Ureter (tissue), 1 donor: ENCODE results near the gene ARHGEF6. TPM values are rescaled to one million over a fixed set of nuclear protein-coding genes. Genes with fewer than 3 reads are reported as not detected.
"Not testable (repeated sequence)": the region's sequence is repeated elsewhere in the genome, so short reads cannot be mapped to it uniquely, and the experiment has no call there.

Experiments used
- DNase-seq: peaks from one replicate; pipeline ENCODE4 v3.0.0-alpha.2; 2020; ENCODE audit warnings: low spot score
- total RNA-seq: library from RNA; stranded (reverse); gene quantifications from one replicate; pipeline ENCODE4 v1.2.4, GENCODE V29; 2023
- donor health status: DM: yes; HTN: yes; CAD: no.

The ARHGEF6 gene
- total RNA-seq, 1 donor from 2014 or later = 13.3 TPM

DNA sequence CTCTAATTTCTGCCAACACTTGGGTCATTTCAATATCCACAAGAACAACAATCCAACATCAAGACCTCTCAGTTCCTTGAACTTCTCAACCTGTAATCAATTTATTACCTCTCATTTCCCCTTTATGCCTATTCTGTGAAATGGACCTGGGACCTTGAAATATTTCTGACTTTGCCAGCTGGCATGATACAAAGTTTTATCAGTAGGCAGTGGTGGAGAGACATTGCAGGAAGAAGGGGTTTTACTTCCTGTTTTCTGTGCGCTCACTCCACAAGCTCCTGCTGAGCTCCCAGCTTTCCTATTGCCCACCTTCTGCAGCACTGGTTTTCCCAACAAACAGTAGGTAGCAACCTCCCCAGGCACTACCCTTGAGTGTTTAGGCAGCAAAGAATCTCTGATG lies 3.5 kb upstream of the ARHGEF6 start:
- no peak for DNase-seq

DNA sequence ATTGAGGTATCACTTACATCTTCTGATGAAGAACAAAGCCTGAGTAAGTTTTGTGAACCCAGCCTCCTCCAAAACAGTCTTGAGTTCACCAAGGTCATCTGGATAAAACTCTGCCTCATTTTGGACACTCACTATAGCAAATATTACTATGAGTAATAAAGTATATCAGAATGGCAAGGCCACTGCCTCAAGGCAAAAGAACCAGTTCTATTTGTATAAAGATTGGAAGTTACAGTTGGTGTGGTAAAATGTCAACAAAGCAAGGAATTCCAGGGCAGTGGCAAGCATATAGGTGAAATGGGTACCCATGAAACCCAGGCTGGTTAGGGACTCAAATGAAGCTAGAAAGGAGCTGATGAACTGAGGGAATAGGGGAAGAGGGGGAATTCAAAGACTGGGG lies 2.4 kb upstream of the ARHGEF6 start:
- DNase-seq = no peak

DNA sequence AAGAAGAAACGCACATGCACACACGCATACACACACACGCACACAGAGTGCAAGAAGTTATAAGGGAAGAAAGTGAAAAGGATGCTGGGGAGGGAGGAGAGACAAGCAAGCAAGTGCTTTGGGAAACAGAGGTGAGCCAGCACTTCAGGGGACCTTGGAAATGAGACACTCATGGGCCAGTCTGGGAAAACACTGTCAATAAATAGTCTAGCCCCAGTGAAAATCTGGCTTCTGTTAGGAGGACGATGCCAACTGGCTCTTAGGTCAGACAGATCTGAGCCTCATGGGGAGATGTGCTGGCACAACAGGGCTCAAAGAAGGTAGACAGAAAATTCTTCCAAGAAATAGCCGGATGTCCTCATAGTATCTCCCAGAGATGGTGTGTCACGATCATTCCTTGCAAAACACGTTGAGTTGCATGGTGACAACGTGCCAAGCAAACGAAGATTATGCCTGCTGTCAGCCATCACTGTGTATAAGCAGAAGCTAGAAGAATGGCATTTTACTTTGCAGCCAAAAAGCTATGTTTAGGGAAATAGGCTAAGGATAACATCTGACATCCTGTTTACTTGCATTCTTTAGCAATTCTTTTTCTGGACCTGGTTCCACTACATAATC lies 557 bp upstream of the ARHGEF6 start:
- DNase-seq = no peak

DNA sequence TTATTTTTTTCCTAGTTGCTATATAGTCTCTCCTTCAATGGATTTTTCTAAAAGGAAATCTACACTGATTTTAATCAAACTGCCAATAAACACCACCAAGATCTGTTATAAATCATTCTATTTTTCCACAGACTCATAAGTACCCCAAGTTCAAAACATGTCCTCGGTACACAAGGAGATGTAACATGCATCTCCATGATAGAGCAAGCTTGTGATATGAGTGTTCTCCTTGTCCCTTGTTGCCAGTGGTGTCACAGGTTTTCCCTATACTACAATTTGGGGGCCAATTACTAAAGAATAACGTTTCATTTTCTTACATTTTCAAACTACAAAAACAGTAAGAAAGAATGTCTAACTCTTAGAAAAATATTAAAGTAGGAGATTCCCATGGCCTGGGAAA lies 491 bp downstream of the ARHGEF6 start:
- DNase-seq = no peak

DNA sequence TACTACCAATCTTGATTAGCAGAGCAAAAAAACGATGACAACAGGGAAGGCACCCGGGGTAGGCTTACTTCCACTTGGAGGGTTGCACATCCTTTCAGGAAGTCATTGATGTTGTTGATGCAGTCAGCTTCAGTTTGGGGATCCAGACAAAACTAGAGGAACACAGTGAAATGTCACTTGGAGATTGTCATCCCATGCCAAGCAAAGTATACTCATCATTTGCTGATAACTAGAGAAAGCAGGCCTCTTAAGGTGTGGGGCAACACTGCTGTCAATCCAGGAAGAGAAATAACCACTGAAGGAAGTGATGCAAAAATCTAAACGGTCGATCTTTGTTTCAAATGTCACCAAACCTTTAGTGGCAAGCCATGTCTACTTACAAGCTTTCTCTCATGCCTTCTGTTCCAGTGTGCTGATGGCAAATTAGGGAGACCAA lies 1.4 kb downstream of the ARHGEF6 start:
- no peak for DNase-seq

DNA sequence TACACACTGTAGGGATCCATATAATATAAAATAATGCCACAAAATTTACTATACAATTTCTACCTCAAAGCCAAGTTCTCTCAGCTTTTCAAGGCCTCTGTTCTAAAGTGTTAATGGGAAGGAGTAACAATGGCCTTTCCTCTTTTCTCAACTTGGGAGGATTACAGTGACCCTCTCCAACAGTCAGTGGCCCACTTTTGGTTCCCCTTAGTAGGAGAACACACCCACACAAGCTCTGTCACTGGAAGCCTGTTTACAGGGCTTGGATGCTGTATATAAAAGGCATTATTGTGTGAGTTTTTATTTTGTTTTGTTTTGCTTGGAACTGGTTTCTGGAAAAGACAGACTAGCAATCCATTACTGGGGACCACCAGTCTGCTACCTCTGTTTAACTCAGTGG lies 1.8 kb downstream of the ARHGEF6 start:
- no peak for DNase-seq

DNA sequence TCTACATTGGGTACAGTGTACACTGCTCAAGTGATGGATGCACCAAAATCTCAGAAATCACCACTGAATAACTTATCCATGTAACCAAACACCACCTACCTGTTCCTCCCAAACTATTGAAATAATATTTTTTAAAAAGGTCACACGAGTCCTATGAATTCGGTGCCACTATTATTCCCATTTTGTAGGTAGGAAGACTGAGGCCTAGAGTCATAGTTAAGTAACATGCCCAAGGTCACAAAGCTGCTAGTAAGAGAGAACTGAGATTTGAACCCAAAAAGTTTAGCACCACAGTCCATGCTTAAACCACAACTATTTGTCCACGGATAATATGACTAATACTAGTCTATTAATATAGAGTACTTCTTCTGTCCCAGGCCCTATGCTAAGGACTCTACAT lies 2.7 kb downstream of the ARHGEF6 start:
- DNase-seq = no peak

DNA sequence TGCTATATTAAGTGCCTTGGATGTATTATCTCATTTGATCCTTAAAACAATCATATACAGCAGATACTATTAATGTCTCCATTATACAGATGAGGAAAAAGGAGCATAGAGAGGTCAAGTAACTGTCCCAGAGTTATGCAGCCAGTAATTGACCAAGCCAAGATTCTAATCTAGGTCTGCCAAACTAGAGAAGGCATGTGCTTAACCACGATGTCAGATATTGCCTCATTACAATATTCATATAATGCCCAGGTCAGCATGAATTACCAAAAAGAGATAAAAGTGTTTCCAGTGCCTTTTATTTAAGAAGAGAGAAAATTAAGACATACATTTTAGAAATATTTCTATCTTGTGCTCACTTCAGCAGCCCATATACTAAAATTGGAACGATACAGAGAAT lies 7.1 kb downstream of the ARHGEF6 start:
- no peak for DNase-seq

DNA sequence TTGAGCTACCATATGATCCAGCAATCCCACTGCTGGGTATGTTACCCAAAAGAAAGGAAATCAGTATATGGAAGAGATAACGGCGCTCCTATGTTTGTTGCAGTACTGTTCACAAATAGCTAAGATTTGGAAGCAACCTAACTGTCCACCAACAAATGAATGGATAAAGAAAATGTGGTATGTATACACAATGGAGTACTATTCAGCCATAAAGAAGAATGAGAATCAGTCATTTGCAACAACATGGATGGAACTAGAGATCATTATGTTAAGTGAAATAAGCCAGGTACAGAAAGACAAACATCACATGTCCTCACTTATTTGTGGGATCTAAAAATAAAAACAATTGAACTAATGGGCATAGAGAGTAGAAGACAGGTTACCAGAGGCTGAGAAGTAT lies 8.9 kb downstream of the ARHGEF6 start:
- not testable (repeated sequence) for DNase-seq

DNA sequence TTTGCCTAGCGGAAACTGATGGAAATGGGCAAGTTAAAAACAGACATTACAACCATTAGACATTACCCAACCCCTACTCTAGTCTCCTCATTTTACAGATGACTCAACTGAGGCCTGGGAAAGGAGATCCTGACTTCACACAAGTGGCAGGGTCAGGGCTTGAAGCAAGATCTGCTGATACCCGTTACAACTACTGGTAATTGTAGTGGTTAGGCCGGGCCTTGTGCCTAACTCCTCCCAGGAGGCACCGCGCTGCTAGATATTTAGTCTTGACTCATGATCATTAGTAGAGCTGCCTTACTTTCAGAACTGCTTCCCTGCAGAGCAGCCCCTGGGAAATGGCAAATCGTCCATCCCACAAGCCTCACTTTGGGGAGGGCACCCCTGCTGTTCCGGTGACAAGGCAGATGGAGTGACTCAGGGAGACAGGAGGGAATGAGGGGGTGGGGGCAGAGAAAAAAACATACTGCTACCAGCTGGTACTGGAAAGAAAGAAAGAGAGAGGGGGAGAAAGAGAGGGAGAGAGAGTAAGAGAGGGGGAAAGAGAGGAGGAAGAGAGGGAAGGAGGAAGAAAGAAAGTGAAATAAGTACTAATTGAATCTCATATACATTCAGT lies 12.2 kb downstream of the ARHGEF6 start:
- DNase-seq = peak; percentile 57

DNA sequence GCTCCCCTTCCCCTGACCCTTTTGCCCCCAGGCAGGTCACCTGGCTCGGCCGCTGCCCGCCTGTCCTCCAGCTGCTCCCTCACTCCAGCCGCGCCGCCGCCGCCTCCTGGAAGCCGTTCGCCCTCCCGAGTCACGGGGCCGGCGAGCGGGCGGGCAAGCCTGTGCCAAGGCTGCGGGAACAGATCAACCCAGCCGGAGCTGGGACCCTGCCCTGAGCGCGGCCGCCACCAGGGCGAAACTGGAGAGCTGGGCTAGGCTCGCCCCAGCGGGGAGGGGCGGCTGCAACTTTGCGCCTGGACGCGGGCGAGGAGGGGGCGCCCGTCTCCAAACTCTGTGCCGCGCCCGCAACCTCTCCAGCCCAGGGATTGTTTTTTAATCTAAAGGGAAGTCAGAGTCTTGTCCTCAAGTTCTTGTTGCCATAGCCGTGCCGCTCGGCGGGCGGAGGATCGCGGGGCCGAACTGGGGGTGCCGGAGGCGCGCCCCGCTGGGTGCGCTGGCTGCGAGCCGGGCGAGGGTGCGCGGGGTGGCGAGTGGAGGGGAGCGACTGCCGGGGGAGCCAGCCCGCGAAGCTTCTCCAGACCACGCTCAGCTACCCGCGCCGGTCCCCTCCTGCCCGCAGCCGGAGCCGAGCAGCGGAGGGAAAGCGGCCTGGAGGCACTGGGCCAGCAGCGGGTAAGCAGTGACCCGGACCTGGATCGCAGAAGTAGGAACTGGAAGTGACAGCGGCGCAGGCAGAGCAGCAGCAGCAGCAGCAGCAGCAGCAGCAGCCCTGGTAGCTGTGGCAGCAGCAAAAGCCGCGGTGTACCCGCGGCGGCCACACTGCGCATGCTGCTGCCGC lies 13.4 kb downstream of the ARHGEF6 start:
- peak; percentile 61 for DNase-seq

DNA sequence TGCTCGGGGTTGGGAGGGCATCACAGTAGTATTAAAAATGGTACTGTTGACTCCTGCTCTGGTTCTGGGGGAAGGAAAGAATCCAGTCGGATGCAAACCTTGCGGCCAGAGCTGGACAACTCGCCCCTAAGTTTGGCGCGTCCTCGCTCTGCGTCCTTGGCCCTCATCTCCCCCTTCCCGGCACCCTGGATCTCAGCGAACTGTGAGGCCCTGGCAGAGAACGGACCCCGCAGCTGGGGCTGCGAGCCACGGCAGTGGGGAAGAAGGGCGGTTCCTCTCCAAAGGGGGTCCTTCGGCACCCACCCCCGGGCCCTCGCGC lies 14.0 kb downstream of the ARHGEF6 start:
- no peak for DNase-seq

DNA sequence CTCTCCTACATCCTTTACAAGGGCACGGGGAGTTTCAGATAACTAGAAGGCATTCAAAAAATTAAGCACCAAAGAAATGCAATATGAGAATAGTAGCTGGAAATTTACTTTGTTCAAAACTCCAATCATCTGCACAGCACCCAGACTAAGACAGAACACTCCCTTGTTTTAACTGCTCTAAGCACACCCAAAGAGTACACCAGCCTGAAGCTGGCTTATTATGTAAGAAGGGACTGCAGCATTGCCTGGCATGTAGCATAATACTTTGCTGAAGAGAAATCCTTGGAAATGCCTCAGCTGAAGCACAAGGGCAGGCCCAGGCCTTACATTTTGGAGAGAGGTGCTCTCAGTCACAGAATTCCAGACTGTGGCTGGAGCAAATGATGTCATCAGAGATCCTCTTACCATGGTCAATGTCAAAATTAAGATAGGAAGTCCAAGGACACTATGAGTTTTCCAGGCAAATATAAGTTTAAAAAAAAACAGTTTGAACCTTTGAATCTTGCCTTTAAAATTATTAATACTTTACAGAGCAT lies 14.8 kb downstream of the ARHGEF6 start:
- DNase-seq = no peak

DNA sequence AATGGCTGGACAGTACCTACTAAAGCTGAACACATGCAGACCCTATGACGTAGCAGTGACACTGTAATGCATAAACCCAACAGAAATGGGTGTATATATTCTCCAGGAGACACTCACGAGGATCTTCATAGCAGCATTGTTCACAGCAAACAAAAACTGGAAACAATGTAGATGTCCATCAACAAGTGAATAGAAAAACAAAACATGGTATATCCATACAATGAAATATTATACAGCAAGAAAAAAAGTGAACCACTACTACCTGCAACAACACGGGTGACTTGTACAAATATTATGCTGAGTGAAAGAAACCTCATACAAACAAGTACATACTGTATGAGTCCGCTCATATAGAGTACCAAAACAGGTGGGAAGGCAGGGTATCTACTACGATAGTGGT lies 16.5 kb downstream of the ARHGEF6 start:
- DNase-seq = no peak

DNA sequence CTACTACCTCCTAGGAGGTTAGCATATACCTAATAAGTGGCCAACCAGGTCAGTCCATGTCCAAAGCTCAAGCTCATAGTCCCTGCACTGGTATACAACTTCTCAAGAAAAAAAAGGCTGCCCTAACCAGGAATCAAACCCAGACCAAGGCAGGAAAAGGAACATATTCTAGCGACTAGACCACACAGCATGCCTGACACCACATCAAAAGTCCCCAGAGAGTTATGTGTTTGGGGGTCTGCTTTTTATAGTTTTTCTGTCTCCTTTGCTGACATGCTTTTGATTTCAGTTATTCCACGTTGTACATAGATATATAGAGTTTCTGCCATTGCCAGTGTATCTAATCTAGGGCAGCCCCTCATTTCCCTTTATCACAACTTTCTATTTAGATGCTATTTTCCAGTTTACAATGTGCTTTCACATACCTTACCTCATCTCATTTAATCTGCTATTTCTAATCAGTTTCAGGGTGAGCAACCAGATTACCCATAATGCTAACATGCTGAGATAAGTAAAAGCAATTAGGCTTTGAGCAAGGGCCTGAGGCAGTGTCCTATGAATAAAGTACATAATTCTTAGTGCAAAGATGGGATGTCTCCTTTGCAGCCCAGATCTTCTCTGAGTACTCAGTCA lies 17.8 kb downstream of the ARHGEF6 start:
- DNase-seq = no peak

DNA sequence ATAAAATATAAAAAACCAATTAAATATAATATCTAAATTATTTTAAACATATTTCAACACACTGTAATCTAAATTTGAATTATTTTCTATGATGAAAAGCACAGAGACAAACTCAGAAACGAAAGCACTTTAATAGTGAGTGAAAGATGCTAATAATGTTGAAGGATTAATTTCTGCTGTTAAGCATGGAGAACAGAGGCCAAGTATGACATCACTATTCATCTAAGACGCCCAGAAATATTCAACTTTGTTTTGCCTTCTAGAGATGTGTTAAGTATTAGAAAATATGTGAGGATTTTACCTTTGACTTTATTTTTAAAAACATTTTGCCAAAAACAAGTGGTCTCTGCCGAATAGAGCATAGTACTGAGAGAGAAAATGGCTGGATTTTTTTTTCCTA lies 19.3 kb downstream of the ARHGEF6 start:
- DNase-seq = no peak

DNA sequence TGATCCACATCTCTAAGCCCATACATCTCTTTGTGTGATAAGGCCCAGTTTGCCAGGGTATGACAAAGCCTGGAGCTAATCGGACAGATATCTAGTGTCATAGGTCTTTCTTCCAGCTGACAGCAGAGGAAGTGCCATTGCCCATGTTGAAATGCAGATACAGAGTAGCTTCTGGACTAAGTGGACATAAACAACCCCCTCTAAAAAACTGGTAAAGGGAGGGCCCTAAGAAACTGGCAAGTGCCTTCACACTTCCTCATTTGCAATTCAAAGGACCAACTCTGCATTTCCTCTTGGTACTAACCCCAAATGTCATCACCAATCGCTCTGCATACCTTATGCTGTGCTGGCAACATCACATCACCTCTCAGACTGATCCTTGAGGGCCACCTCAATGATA lies 20.8 kb downstream of the ARHGEF6 start:
- DNase-seq = no peak

DNA sequence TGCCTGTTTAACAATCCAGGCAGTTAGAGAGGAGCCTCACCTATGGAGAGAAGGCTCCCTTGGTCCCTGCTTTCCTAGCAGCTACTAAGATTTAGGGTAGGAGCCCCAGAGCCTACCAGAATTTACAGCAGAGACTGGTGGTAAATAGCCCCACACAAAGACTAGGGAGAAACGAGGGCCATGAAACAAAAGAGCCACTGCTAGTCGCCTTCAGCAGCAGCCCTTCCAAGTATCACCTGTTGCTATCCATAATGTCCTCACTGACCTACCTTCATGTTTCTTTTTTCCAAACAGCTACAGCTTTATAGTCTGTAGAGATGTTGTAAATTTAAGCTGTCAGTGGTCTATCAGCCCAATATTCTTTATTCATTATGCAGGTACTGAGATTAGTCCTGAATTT lies 25.3 kb downstream of the ARHGEF6 start:
- no peak for DNase-seq

DNA sequence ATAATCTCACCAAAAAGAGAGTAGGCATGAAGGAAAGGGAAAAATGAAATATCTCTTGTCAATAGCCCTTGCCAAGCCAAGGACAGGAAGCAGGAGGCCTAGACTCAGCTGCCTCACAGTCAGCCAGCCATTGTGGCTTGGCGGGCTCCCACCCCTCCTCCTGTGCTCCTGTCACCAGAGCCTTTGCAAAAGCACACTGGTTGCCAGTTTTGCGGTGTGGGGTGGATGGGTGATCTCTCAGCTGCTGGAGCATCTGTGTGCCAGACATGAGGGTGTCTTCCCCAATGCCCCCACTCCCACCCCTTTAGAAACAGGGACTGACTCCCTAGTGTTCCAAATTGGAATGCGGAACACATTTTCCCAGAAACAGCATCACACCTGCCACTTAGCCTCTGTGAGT lies 26.1 kb downstream of the ARHGEF6 start:
- DNase-seq = no peak

DNA sequence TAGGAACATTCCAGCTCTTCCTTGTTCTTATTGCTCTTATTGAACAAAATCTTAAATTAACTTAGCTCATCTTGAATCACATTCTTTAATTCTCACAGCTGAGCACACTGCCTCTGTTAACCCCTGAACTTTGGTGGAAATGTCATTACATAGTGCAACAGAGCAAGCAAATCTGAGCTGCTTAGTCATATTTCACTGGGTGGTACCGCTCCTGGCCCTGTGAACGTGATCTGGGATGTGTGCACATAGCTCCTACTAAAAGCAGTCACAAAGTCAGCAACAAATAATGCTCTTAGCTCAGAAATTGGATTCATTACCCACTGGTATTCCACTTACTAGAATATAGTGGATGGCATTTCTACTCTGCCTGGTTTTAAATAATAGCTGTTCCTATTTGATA lies 27.9 kb downstream of the ARHGEF6 start:
- no peak for DNase-seq

DNA sequence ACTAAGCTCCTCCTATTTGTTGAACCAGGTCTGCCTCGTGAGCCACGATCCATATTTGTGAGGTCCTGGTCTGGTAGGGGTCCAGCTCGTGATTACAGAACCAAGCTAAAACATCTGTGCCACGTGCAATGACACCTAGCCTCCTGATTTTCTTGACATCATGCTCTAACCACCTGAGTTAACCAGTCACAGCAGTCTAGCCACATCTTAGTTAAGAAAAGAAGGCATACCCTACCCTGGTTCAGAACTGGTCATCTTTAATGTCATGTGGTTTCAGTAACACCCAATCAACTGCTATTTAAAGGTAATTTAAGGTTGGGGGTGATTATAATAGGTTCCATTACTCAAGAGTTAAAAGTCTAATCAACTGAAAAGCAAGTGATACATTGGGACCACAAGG lies 28.4 kb downstream of the ARHGEF6 start:
- DNase-seq = no peak

DNA sequence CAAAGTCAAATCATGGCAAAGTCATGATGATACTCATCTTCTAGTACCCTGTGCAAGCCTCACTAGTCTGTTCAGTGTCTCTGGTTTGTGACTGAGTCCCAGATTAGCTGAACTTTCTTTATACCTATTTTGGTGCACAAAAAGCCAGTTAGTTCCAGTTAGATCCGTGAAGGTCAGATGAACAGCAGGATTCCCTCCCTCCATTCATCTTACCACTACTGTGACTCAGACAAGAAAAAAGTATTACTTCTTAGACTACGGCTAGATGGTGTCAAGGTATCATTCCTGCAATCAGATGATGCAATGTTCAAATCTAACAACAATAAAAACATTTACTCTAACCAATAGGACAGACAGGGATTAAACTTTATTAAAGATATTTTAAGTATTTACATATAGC lies 30.4 kb downstream of the ARHGEF6 start:
- no peak for DNase-seq
